SK-N-SH (cell line): ENCODE measurements around the gene CAV3. TPM values are rescaled to one million over a fixed set of nuclear protein-coding genes. Genes with fewer than 3 reads are reported as not detected.
A peak's percentile ranks its signal among the peaks of the same experiment; 100 is the strongest.
"Not testable (repeated sequence)": the region's sequence is repeated elsewhere in the genome, so short reads cannot be mapped to it uniquely, and the experiment has no call there.

Experiments
- CTCF ChIA-PET: fragments of 300-600, 350-600 bp; formaldehyde crosslinking; extraction: SDS; loops from one replicate; lab custom pipeline; 2021; lab: Yijun Ruan, JAX
- POLR2A ChIA-PET: fragments of 350-600 bp; sonication (Branson Sonifier 250); formaldehyde crosslinking; extraction: SDS; loops from one replicate; lab custom pipeline; 2020; ENCODE audit warnings: antibody characterized with exemption, inconsistent platforms; lab: Yijun Ruan, JAX
- DNase-seq: peaks from one replicate; pipeline ENCODE4 v3.0.0; 2012
- H2AFZ ChIP-seq: fragments of 200-600 bp; sonication (generic); 2 replicates; pipeline ENCODE4 v1.8.1; 2016; ENCODE audit warnings: antibody characterized with exemption, mild to moderate bottlenecking, low read depth
- H3F3A ChIP-seq: fragments of 200-600 bp; sonication (generic); replicated peaks from 2 replicates; pipeline ENCODE3; 2016; ENCODE audit warnings: antibody characterized with exemption, mild to moderate bottlenecking; ENCODE audit not compliant: insufficient read depth
- H3K27ac ChIP-seq, 2 experiments: fragments of 200-500 bp in 1 of 2; fragments of 200-600 bp in 1 of 2; sonication (Bioruptor generic) in 1 of 2; sonication (generic), shearing (Covaris generic) in 1 of 2; 2 replicates each; pipeline versions ENCODE4 v1.5.1 to v1.6.1; 2014 to 2016; ENCODE audit warnings: low read depth in 2 of 2, inconsistent platforms in 1 of 2, low read length in 1 of 2, mild to moderate bottlenecking in 1 of 2, mixed read lengths in 1 of 2
- H3K27me3 ChIP-seq: fragments of 200-600 bp; sonication (generic), shearing (Covaris generic); 2 replicates; pipeline ENCODE4 v1.6.1; 2016; ENCODE audit warnings: mixed run types; ENCODE audit not compliant: insufficient read depth
- H3K36me3 ChIP-seq, 2 experiments: fragments of 200-500 bp in 1 of 2; fragments of 200-600 bp in 1 of 2; sonication (Bioruptor generic) in 1 of 2; sonication (generic) in 1 of 2; replicated peaks in 1 of 2; 2 replicates each; pipeline versions ENCODE3 to v1.5.1; 2014 to 2016; ENCODE audit warnings: low read length in 1 of 2, mild to moderate bottlenecking in 1 of 2; ENCODE audit not compliant: insufficient read depth in 2 of 2, control insufficient read depth in 1 of 2
- H3K4me1 ChIP-seq, 2 experiments: fragments of 200-500 bp in 1 of 2; fragments of 200-600 bp in 1 of 2; sonication (Bioruptor generic) in 1 of 2; sonication (generic), shearing (Covaris generic) in 1 of 2; 2 replicates each; pipeline versions ENCODE4 v1.5.1 to v1.6.1; 2014 to 2016; ENCODE audit warnings: low read depth in 1 of 2, low read length in 1 of 2, mixed run types in 1 of 2; ENCODE audit not compliant: insufficient read depth in 2 of 2, control insufficient read depth in 1 of 2
- H3K4me2 ChIP-seq: fragments of 200-600 bp; sonication (generic), shearing (Covaris generic); 2 replicates; pipeline ENCODE4 v1.6.1; 2017; ENCODE audit warnings: mixed run types
- H3K4me3 ChIP-seq, 2 experiments: fragments of 200-500 bp in 1 of 2; fragments of 200-600 bp in 1 of 2; sonication (Bioruptor generic) in 1 of 2; sonication (generic), shearing (Covaris generic) in 1 of 2; 2 replicates each; pipeline versions ENCODE4 v1.5.1 to v1.8.1; 2014 to 2016; ENCODE audit warnings: low read depth in 2 of 2, inconsistent platforms in 1 of 2, low read length in 1 of 2, mild to moderate bottlenecking in 1 of 2, mixed read lengths in 1 of 2, moderate library complexity in 1 of 2
- H3K79me2 ChIP-seq: fragments of 200-600 bp; sonication (generic); 2 replicates; pipeline ENCODE4 v1.8.1; 2017; ENCODE audit warnings: mild to moderate bottlenecking; ENCODE audit not compliant: insufficient read depth
- H3K9ac ChIP-seq: fragments of 200-600 bp; sonication (generic); 2 replicates; pipeline ENCODE4 v1.6.1; 2017; ENCODE audit warnings: mixed run types
- H3K9me2 ChIP-seq: fragments of 200-600 bp; sonication (generic); 2 replicates; pipeline ENCODE4 v1.6.1; 2017; ENCODE audit warnings: mixed run types
- H3K9me3 ChIP-seq: fragments of 200-600 bp; sonication (generic); 2 replicates; pipeline ENCODE4 v1.6.1; 2017; ENCODE audit warnings: mixed run types, mild to moderate bottlenecking, moderate library complexity
- H4K20me1 ChIP-seq: fragments of 200-600 bp; sonication (generic); 2 replicates; pipeline ENCODE4 v1.6.1; 2017; ENCODE audit warnings: mild to moderate bottlenecking, mixed run types; ENCODE audit not compliant: insufficient read depth
- FOXJ3 ChIP-seq: sonication (generic); formaldehyde crosslinking; IDR thresholded peaks from 2 replicates; pipeline ENCODE4 v1.5.1; 2020; ENCODE audit warnings: mild to moderate bottlenecking, missing genetic modification reagents
- MEF2A ChIP-seq: IDR thresholded peaks from 2 replicates; pipeline ENCODE4 v1.4.0; 2012; ENCODE audit warnings: low read depth, borderline replicate concordance
- POLR2AphosphoS5 ChIP-seq: IDR thresholded peaks from 2 replicates; pipeline ENCODE4 v1.6.1; 2012; ENCODE audit warnings: low read depth, low read length
- WGBS: methylation state at CpG from one replicate; pipeline ENCODE4 v1.1.6; 2017; ENCODE audit warnings: low lambda C conversion rate; 5-methylcytosine and 5-hydroxymethylcytosine counted together
- polyA plus RNA-seq, 3 experiments: library from polyadenylated mRNA; depleted of rRNA; stranded (reverse); fragments of >200 nt; gene quantifications; 2 replicates each; pipeline ENCODE4 v1.2.3, GENCODE V29; 2012
- TF ChIP-seq, protein P1 (sequence below): fragments of 200-600 bp; sonication (generic); IDR thresholded peaks from 2 replicates; pipeline ENCODE4 v1.6.1; 2017; ENCODE audit warnings: antibody characterized with exemption, mild to moderate bottlenecking, moderate library complexity

Gene CAV3
- not detected in 2 replicates for polyA plus RNA-seq (2012; rRNA removed)
- not detected in 2 replicates for polyA plus RNA-seq (2012; cell fraction: cytosol; rRNA removed)
- polyA plus RNA-seq (2012; cell fraction: nucleus; rRNA removed), result not detected in 2 replicates

GRCh38 chr3:8733332-8734094 is at the start of gene CAV3:
Gene CAV3 (plus strand): TSS chr3:8733802. CDS start chr3:8733877, 75 bp downstream.
- no peak for DNase-seq
- POLR2A ChIA-PET, result no interaction called here
- H3K79me2 ChIP-seq, result no peaks in the 10 kb centered on the region
- 83% methylated on average over 15 of the region's 23 CpGs for WGBS
- CTCF ChIA-PET, result interaction anchor here (1.1 to 1.7 kb wide), 2 partner anchors 11 to 36 kb away, joined by 4 to 12 read pairs; partner anchors contain the start of gene OXTR
- H3K9me2 ChIP-seq, result no peaks in the 10 kb centered on the region
- no peaks in the 10 kb centered on the region for H3K9me3 ChIP-seq
- no peaks in the 10 kb centered on the region for H3K27me3 ChIP-seq
- no peaks in the 10 kb centered on the region for H3K4me1 ChIP-seq
- no peak within 1 kb of the TSS for H3K27ac ChIP-seq
- no peak within 1 kb of the TSS for H3K4me3 ChIP-seq
- H3K4me2 ChIP-seq, result no peak within 1 kb of the TSS
- no peaks in the 10 kb centered on the region for H3F3A ChIP-seq
- H3K36me3 ChIP-seq, result no peaks in the 10 kb centered on the region
- no peak within 1 kb of the TSS for H2AFZ ChIP-seq
- H3K9ac ChIP-seq, result no peak within 1 kb of the TSS
- TF ChIP-seq MEF2A (no peak), POLR2AphosphoS5 (no peak)
- H4K20me1 ChIP-seq, result no peaks in the 10 kb centered on the region

DNA sequence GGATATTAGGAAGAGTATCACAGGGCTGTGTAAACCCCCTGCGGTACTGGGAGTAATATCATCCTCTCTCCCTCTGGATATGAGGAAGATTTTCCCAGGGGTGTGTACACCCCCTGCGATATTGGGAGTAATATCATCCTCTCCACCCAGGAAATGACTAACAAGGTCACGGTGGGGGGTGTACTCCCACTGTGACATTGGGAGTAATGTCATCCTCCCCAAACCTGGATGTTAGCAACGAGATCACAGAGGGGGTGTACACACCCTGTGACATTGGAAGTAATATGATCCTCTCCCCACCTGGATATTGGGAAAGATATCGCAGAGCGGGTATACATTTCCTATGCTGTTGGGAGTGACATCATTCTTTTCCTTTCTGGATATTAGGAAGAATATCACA is 48.6 kb upstream of the CAV3 start:
- H3K4me1 ChIP-seq, H3K79me2 ChIP-seq, H3K27me3 ChIP-seq, H3K9me3 ChIP-seq, H3K9ac ChIP-seq, POLR2A ChIA-PET, H3K27ac ChIP-seq, H3K4me2 ChIP-seq, H3F3A ChIP-seq, H2AFZ ChIP-seq, H3K9me2 ChIP-seq, DNase-seq, H3K36me3 ChIP-seq, H3K4me3 ChIP-seq, H4K20me1 ChIP-seq, CTCF ChIA-PET: not testable (repeated sequence)
- WGBS, result 68% methylated on average over 6 of the region's 6 CpGs

DNA sequence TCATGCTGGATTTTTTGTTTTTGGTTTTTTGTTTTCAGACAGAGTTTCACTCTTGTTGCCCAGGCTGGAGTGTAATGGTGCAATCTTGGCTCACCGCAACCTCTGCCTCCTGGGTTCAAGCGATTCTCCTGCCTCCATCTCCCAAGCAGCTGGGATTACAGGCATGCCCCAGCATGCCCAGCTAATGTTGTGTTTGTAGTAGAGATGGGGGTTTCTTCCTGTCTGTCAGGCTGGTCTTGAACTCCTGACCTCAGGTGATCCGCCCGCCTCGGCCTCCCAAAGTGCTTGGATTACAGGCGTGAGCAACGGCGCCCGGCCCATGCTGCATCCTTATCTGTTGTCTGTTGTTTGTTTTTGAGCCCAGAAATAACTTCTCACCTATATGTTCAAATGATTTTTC is 42.3 kb upstream of the CAV3 start:
- POLR2A ChIA-PET, H3K36me3 ChIP-seq, DNase-seq, H3K27ac ChIP-seq, CTCF ChIA-PET, H3F3A ChIP-seq, H2AFZ ChIP-seq, H3K9ac ChIP-seq, H3K4me1 ChIP-seq, H3K79me2 ChIP-seq, H3K4me2 ChIP-seq, H3K9me3 ChIP-seq, H3K9me2 ChIP-seq, H3K27me3 ChIP-seq, H4K20me1 ChIP-seq, H3K4me3 ChIP-seq: not testable (repeated sequence)
- 95% methylated on average over 9 of the region's 9 CpGs for WGBS

DNA sequence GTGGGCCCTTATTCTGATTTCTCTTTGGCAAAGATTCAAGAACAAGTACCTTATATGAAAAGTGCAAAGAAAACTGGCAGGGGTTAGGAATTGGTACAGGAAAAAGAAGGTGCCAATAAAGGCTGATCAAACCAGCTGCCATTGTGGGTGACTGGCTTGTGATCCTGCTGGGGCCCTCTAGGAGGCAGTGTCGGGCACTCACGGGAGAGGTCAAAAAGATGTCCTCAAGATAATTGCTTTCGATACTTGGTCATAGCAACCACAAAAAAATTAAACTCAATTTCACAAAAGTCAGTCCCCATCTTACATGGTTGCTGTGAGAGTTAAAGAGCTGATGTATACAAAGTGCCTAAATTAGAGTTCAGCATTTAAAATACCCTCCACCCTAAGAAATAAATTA is 31.0 kb upstream of the CAV3 start:
- H3K27me3 ChIP-seq, result no peaks in the 10 kb centered on the region
- H3K9me3 ChIP-seq, result no peaks in the 10 kb centered on the region
- no peaks in the 10 kb centered on the region for H3F3A ChIP-seq
- no peak overlapping the region for H3K4me3 ChIP-seq
- ChIA-PET POLR2A (no interaction called here), CTCF (no interaction called here)
- H3K9ac ChIP-seq, result no peak overlapping the region
- H3K36me3 ChIP-seq, result no peaks in the 10 kb centered on the region
- no peaks in the 10 kb centered on the region for H4K20me1 ChIP-seq
- no peak overlapping the region for H2AFZ ChIP-seq
- no peaks in the 10 kb centered on the region for H3K79me2 ChIP-seq
- H3K4me1 ChIP-seq, result no peaks in the 10 kb centered on the region
- no peaks in the 10 kb centered on the region for H3K9me2 ChIP-seq
- WGBS, result 66% methylated on average over 3 of the region's 3 CpGs
- TF ChIP-seq, protein P1, sequence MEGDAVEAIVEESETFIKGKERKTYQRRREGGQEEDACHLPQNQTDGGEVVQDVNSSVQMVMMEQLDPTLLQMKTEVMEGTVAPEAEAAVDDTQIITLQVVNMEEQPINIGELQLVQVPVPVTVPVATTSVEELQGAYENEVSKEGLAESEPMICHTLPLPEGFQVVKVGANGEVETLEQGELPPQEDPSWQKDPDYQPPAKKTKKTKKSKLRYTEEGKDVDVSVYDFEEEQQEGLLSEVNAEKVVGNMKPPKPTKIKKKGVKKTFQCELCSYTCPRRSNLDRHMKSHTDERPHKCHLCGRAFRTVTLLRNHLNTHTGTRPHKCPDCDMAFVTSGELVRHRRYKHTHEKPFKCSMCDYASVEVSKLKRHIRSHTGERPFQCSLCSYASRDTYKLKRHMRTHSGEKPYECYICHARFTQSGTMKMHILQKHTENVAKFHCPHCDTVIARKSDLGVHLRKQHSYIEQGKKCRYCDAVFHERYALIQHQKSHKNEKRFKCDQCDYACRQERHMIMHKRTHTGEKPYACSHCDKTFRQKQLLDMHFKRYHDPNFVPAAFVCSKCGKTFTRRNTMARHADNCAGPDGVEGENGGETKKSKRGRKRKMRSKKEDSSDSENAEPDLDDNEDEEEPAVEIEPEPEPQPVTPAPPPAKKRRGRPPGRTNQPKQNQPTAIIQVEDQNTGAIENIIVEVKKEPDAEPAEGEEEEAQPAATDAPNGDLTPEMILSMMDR, result peak; percentile 51
- TF ChIP-seq FOXJ3, result no peak
- no peak overlapping the region for H3K27ac ChIP-seq
- no peak overlapping the region for H3K4me2 ChIP-seq
- DNase-seq, result no peak
